ENCODE measurements around the gene PLD3.
"Not testable (repeated sequence)": the region's sequence is repeated elsewhere in the genome, so short reads cannot be mapped to it uniquely, and the experiment has no call there.

PLD3 gene

DNA sequence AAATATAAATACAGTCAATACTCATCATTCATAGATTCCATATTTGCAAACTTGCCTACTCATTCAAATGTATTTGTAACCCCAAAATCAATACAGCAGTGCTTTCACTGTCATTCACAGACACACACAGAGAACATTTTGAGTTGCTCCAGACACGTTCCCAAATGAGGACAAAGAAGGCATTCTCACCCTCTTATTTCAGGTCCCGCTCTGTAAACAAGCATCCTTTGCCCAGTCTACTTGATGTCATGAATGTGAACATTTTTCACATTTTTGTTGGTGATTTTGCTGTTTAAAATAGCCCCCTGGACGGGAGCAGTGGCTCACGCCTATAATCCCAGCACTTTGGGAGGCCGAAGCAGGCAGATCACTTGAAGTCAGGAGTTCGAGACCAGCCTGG, 15.8 kb upstream of the PLD3 start:
- DNase-seq = peak in 1 of 14 donors; percentile 5

DNA sequence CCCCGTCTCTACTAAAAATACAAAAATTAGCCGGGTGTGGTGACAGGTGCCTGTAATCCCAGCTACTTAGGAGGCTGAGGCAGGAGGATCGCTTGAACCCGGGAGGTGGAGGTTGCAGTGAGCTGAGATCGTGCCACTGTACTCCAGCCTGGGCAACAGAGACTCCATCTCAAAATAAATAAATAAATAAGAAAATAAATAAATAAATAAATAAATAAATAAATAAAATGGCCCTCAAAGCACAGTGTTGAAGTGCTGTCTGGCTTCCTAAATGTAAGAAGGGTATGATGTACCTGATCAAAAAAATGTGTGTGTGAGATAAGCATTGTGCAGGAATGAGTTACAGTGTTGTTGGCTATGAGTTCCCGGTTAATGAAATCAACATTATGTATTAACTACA, 15.4 kb upstream of the PLD3 start:
- not testable (repeated sequence) for DNase-seq

DNA sequence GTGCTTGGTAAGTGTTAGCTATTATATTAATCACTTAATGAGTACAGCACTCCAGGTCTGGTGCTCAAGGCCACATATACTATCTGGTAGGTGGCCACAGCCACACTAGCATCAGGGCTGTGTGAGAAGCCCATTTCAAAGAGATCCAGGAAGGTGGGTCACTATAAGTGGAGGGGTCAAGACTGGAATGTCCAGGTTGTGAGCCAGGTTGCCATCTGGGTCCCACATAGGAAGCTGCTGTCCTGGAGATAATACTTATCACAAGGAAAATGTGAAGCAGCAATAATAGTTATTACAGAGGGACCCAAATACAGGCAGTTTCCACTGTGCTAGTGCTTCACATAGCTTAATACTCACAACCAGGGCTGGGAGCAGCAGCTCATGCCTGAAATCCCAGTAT, 13.4 kb upstream of the PLD3 start:
- DNase-seq = no peak

DNA sequence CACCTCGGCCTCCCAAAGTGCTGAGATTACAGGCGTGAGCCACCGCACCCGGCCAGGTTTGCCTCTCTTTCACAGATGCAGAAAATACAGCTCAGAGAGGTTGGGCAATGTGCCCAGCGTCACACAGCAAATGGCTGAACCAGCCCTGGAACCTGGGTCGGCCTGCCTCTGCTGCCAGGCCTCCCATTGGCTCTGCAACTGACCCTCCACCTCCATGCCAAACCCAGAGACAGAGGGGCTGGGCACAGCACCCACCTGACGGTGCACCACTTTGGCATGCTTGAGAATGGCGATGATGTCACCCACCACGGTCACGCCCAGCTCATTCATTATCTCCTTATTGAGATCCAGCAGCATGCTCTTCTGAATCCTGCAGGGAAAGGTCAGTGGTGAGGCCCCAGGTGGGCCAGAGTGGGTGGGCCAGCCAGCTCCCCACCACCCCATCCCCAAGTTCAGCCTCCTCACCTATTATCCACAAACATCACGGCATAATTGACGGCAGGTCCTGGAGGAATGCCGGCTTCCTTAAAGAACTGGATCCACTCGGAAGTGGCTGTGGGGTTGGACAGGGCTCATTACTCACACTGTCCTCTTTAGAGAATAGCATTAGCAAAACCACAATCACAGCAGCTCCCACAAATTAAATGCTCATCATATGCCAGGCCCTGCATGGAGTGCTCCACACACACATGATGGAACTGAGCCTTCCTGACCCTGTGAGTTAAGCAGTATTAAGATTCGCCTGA, 12.5 kb upstream of the PLD3 start:
- DNase-seq = no peak

DNA sequence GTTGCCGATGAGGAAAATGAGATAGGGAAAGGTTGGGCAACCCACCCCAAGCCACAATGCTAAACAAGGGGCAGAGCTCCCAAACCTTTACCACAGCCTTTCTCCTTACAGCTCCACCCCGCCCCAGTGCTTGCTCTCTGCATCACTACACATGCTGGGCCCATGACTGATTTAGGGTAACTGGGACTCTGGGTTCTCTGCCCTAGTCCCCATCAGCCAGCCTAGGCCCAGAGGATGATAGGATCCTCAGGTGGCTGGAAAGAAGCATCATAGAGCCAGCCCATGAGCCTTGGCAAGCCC, 11.9 kb upstream of the PLD3 start:
- no peak for DNase-seq

DNA sequence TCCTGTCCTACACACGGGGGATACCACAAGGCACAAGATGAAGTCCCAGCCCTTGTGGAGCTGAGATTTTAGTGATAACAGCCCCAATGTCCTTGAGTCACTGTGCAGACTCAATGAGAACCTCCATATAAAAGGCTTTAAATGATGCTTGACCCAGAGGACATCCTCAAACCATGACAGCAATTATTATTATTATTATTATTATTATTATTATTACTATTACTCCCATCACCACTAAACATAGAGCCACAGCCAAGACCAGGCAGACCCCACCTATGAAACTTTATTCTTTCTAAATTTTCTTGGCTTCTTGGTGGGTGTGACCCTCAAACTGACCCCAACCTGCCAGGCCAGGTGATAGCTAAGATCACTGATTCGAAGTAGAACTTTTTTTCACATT, 11.4 kb upstream of the PLD3 start:
- no peak for DNase-seq

DNA sequence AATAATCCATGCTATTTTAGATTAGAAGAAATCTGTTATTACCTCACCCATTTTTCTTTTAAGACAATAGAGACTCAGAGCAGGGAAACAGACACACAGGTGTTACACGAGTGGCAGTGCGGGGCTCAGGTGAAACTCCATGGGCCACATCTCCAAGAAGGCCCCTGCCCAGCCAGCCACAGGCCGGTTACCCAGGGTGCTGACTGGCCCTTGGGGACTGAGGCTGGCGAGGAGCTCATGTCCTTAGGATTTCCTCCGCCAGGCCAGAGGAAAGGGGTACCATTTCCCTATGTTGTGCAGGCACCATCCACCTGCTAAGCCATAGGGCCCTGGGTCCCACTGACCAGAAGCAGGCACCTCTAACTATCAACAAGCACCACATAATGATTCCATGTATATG, 10.9 kb upstream of the PLD3 start:
- no peak for DNase-seq

DNA sequence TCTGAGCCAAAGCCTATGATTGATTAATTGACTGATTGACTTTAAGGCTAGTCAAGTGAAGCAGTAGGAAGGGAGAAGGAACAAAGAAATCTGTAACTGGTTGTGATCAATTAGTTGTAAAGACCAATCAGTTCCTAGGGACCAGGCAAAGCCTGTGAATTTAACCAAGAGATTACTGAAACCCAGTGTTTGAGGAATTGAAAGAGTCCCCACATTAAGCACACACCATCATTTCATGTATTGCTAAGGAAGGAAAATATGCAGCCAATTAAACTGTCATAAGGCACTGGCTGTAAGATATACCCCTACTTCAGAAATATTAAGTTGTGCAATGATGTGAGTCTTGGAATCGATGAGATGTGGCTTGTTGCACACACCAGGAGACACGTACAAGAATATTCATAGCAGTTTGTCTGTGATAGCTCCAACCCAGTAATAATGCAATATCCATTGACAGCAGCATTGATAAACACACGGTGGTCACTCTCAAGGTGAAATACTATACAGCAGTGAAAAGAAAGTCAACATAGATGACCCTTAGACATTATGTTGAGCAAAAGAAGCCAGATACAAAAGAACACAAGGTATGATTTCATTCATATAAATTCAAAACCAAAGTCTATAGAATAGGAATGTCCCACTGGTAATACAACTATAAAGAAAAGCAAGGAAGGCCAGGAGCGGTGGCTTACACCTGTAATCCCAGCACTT, 9.3 kb upstream of the PLD3 start:
- DNase-seq = no peak

DNA sequence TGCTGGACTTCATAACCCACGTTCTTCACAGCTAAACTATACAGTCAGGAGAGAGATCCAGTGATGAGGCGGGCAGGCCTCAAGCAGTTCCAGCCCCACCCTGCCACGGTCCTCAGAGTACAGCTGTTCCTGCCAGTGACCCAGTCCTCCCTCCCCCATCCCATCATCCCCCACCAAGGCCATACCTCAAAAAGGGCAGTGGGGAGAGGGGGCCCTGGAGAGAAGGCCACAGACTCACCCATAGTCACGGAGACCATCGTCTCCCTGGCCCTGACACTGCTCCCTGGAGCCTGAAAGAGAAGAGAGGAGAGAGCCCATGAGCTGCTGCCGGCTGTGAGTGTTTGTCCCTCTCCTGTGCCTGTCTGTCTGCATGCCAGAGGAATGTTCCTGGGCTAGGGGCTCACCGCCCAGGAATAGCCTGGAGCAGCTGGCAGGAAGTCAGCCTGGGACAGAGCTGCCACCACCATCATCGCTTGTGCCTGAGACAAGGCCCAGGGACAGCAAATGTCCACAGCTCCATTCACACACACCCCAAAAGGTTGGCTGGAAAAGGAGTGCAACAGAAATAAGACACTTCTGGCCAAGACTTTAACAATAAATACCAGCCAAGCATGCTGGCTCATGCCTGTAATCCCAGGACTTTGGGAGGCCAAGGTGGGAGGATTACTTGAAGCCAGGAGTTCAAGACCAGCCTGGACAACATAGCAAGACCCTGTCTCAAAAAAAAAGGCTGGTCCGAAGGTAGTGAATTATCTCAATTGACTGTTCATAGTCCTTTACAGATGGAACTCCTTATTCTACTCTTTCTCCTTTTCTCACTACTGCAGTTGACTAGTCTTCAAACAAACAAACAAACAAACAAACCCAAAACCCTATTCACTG, 6.7 kb upstream of the PLD3 start:
- peak in 8 of 14 donors; percentile 4 to 63 (median 36) for DNase-seq

DNA sequence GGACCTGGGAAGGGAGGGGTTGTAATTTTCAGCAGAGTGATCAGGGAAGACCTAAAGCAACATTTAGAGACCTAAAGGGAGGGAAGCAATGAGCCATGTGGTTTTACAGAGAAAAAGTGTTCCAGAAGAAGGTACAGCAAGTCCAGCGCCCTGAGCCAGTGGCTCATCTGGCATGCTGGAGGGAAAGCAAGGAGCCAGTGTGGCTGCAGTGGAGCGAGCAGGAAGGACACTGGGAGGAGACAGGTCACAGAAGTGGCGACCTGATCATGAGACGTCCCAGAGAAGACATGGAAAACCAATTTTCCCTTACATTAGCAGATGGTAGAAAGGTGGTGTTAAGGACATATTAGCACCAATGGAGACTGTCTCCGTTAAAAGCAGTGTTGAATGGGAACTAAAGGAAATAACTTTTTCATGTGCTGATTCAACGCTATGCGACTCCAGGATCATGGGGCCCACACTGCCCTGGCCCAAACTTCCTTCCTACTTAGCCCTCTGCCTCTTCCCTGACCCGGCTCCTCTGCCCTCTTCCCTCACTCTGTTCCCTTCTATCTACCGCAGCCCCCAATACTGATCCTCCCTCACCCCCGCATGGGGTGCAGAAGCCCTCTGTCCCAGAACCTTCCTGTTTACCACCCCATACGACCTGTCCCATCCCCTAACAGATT, 5.7 kb upstream of the PLD3 start:
- no peak for DNase-seq

DNA sequence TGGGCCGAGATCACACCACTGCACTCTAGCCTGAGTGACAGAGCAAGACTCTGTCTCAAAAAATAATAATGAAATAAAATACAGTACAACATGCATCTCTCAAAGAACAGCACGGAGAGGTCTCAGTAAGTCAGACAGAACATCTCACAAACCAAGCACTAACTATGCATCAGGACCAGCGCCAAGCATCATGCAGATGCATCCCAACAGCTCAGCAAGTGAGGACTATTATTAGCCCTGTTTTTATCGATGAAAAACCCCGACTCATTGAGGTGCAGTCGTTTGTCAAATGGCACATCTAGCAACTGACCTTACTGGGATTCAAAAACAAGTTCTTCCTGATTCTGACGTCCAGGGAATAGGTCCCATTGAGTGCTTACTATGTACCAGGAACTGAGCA, 4.1 kb upstream of the PLD3 start:
- DNase-seq = no peak

DNA sequence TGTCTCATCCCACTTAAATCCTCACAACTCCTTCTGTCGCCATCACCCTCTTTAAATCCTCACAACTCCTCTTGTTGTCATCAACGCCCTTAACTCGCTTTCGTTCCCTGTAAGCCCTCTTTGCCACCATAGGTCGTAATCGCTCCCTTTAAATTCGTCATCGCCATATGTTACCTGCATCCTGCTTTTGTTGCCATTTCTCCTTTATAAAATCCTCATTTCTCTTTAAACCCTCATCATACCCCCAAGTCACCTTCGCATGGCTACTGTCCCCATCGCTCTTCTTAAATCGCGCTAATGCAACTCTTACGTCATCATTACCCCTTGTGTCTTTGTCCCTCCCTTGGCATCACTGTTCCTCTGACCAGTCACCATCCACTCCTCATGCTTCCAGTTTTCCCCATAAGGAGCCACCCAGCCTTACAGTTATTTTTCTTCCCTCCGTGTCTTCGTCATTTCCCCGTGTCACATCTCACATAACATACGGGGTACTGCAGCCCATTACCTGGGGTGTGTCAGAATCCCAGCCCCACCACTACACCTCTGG, 539 bp downstream of the PLD3 start:
- DNase-seq = peak in 1 of 14 donors; percentile 69

DNA sequence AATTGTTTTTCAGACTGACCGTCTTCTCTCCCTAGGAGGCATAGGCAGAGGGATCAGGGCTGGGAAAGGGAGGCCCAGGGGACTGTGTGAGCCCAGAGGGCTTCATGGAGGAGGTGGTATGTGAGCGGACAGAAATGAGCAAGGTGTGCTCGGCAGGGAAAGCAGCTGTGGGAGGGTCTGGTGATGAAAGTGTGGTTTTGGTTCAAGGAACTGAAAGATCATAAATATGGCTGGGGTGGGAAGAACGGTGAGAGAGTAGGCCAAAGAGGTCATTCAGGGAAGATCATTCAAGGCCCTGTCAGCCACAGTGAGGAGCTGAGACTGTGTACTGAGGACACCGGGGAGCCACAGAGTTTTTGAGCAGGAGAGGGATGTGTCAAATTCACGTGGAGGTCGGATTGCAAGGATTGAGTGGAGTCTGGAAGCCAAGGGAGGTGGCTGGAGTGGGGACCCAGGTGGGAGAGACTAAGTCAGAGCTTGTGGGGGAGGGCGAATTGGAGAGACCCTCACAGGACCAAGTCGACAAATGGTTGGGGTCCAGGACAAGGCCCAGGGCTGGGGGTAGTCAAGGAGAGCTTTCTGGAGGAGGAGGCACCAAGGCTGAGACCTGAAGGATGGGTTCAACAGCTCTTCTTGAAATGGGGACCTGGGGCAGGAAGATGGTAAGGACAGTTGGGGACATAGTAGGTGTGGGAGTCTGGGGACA, 7.6 kb downstream of the PLD3 start:
- no peak for DNase-seq

DNA sequence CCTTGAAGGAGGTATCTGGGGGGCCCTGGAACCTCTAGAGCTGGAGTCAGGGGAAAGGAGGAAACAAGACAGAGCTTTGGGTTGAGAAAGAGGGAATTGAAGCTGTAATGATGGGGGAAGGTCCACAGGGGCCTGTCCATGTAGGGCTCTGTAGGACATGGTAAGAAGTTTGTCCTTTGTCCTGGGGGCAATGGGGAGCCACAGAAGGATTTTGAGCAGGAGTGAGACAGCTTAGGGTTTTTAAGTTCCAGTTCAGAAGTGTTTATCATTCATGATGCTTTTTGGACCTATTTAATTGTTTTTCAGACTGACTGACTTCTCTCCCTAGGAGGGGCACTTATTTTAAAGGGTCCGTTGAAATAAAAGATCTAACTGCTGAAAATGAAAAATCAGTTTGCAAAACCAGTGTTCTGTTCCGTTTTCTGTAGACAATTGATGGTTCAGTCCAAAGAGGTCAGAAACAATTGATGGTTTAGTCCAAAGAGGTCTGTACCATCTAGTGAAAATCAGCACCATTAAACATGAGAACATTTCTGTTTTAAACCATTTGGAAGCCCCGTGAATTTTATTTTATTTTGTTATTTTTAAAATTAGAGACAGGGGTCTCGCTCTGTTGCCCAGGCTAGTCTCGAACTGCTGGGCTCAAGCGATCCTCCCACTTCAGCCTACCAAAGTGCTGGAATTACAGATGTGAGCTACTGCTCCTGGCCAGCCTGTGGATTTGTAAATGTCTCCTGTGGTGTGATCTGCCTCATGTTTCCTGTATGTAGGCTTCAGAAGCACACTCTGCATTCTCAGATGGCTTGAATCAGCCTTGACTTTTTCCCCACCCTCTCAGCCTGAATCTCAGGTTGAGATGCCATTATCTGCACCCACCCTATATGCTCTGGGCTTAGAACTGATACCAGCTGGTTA, 8.4 kb downstream of the PLD3 start:
- no peak for DNase-seq

DNA sequence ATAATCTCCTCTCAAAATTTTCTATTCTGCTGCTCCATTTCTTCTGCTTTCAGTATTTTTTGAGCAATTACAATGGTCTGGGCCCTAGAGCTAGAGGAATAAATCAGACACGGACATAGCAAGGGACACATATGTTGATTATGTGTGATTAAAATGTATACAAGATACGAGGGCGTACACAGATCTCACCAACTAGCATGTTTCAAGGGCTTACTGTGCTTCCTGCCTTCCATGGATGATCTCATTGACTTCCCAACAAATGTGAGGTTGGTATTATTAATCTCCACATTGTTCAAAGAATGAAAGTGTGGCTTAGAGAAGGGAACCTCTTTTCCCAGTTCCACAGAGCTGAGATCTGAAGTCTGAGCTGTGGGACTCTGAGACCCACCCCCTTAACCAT, 9.1 kb downstream of the PLD3 start:
- DNase-seq = no peak

DNA sequence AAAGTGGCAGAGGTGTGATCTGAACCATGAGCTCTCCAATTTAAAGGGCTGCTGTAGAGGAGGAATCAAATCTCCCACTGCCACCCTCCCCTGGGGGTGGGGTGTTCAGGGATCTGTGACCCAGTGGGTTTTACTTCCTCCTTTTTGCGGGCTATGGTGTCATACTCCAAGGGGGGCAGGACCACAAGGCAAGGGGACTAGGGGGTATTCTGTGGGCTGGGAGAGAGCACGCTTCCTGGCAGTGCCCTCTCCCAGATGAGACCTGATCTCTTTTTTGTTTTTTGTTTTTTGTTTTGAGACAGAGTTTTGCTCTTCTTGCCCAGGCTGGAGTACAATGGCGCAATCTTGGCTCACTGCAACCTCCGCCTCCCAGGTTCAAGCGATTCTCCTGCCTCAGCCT, 10.3 kb downstream of the PLD3 start:
- DNase-seq = peak in 7 of 14 donors; percentile 6 to 40 (median 26)

DNA sequence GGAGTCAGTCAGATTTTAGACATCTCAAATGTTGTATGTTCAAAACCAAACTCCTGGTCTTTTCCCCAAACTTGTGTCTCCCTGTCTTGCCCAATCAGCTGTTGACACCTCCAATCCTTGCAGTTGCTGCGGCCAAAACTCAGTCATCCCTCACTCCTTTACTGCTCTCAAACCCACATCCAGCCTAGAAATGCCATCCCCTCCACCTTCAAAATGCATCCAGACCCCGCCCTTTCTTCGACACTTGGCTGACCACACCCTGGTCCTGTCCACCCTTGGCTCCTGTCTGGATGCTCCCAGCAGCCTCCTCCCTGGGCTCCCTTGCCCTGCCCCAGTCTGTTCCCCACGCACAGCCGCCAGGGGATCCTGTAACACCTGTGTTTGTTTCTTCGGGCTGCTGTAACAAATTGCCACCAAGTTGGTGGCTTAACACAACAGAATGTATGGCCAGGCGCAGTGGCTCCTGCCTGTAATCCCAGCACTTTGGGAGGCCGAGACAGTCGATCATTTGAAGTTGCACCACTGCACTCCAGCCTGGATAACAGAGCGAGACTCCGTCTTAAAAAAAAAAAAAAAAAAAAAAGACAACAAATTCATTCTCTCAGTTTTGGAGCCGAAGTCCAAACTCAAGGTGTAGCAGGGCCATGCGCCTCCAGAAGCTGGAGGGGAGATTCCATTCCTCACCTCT, 11.7 kb downstream of the PLD3 start:
- DNase-seq = no peak

DNA sequence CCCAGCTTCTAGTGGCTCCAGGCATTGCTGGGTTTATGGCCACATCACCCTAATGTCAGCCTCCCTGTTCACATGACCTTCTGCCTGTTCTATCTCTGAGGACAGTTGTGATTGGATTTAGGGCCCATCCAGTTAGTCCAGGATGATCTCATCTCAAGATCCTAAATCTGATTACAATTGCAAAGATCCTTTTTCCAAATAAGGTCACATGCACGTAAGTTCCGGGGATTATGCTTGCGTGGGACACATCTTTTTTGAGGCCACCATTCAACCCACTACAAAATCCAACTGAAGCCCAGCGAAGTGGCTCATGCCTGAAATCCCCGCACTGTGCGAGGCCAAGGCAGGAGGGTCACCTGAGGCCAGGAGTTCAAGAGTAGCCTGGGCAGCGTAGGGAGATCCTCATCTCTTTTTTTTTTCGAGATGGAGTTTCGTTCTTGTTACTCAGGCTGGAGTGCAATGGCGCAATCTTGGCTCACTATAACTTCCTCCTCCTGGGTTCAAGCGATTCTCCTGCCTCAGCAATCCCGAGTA, 12.3 kb downstream of the PLD3 start:
- DNase-seq = peak in 1 of 14 donors; percentile 2

DNA sequence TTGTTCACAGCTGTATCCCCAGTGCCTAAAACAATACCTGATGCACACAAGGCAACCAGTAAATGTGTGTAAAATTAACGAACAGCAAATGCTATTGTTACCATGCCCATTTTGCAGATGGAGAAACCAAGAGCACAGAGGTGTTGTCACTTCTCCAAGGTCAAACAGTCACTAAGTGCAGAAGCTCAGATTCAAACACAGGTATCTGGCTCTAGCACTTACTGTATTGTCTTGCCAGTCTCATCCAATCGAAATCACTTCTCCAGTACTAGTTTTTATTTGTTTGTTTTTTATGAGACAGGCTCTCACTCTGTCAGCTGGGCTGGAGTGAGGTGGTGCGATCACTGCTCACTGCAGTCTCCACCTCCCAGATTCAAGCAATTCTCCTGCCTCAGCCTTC, 13.7 kb downstream of the PLD3 start:
- no peak for DNase-seq

DNA sequence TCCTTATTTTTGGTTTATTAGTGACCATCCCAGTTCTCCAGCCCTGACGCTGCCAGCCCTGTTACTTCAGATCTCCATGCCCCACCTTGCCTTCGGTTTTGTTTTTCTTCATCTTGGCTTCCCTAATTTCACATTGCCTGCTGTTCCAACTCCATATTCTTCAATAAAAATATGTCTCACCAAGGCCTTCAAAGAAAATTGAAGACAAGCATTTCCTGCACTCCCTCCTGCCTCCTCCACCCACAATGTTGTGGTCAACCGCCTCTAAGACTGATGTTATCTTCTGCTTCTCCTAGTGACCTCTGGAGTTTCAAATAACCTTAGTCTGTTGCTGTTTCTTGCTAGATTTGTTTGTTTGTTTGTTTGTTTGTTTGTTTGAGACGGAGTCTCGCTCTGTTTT, 14.6 kb downstream of the PLD3 start:
- DNase-seq = no peak
